SK-N-DZ (cell line): ENCODE results near the gene BORCS8. TPM values are rescaled to one million over a fixed set of nuclear protein-coding genes. Genes with fewer than 3 reads are reported as not detected.
"Not testable (repeated sequence)": the region's sequence is repeated elsewhere in the genome, so short reads cannot be mapped to it uniquely, and the experiment has no call there.

ENCODE experiments used
- DNase-seq: peaks from one replicate; pipeline ENCODE4 v3.0.0-alpha.2; 2015; ENCODE audit warnings: low spot score
- polyA plus RNA-seq, 2 experiments: library from polyadenylated mRNA; depleted of rRNA; stranded (reverse); fragments of >200 nt; gene quantifications; 2 replicates each; pipeline ENCODE4 v1.2.3, GENCODE V29; 2014

The BORCS8 gene
- 19.5 and 32.7 TPM in 2 replicates for polyA plus RNA-seq (2014; cell fraction: cytosol; rRNA removed)
- polyA plus RNA-seq (2014; cell fraction: nucleus; rRNA removed), result 22.7 and 25.5 TPM in 2 replicates

DNA sequence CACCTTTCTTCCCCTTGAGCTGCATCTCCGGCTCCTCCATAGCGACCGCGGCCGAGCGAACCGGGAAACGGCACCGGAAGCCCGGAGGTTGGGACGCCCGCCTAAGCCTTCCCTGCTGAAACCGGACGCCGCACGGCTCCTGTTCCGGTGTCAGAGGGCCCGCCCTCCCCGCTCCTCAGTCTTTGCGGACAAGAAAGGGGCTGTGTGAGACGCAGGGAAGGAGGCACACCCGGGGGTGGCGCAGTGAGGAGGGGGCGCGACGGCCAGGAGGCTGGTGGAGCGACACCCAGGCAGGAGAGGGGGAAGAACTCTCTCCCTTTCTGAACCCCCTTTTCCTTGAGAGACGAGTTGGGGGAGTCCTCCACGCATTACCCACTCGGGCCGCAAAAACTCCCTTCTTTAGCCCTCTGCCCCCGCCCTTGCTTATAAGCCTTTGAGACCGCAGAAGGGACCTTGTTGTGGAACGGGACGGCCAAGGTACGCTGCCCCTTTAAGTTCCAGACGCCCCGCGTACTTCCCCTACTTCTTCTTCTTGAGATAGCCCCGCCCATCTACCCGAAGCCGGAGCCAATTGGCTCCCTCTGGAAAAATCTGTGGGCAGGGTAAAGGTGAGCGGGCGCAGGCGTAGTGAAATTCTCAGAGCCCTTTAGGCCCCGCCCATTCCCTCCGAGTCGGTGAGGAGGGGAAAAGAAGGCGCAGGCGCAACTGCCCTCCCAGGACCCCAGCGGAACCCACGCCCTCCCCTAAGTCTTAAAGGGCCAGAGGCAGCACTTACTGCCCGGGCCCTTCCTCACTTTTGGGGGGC lies at the start of gene BORCS8, which contains the start of gene RFXANK:
Gene BORCS8, minus strand, starts transcription at position 75 of the 805 bp plus-strand sequence. Its CDS starts 35 bp downstream, at position 40.
Gene RFXANK, plus strand, starts transcription at position 181 of the 805 bp plus-strand sequence. CDS start 1,689 bp downstream, outside the sequence.
- peak; percentile 99 for DNase-seq

DNA sequence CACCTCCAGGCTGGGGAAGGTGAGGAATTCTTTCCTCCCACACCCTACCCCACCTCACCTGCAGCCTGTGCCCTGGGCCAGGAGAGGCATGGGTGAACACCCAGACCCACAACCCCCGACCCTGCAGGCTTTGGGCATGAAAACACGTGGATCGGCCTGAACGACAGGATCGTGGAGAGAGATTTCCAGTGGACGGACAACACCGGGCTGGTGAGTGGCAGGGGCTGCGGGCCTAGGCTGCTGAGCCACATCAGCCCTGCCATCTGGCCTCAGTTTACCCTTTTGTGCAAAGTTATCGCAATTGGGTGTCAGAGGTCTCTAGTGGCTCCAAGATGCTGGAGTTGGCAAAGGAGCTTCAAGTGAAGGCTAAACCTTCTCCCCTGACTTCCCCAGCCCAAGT lies 48.5 kb upstream of the BORCS8 start:
- DNase-seq, result no peak

DNA sequence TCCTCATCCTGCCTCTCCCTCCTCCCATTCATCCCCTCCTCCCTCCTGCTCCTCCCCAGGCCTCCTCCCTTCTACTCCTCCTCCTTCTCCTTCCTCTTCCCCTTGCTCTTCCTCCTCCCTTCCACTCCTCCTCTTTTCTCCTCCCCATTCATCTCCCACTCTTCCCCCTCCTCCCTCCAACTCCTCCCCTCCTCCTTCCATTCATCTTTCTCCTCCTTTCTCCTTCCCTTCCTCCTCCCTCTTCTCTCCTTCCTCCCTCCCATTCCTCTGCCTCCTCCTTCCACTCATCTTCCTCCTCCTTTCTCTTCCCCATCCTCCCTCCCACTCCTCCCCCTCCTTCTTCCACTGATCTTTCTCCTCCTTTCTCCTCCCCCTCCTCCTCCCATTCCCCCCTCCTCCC lies 47.7 kb upstream of the BORCS8 start:
- DNase-seq, result no peak

DNA sequence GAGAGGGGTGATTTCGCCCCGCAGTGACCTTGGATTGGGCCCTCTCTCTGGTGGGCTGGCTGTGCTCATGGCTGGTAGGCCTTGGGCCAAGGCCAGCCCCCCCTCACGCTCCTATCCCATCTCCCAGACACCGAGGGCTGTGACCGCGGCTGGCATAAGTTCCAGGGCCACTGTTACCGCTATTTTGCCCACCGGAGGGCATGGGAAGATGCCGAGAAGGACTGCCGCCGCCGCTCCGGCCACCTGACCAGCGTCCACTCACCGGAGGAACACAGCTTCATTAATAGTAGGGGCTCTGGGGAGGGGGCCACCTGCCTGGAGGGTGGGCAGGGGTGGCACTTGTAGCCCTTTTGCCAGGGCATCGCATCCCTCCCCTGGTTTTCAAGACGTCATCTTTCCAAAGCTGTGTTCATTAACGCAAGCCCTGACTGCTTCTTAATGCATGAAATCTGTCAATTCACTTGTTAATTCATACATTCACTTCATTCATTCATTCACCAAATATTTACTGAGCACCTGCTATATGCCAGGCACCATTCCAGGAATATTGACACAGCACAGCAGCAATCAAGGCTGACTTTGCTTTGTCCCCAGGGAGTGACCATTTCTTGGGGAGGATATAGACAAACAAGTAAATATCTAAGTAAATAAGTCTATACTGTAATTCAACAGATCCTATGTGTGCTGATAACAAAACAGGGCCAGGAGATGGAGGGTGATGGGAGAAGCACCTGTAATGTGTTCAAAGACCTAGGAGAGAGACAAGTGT lies 46.4 kb upstream of the BORCS8 start:
- DNase-seq, result no peak

DNA sequence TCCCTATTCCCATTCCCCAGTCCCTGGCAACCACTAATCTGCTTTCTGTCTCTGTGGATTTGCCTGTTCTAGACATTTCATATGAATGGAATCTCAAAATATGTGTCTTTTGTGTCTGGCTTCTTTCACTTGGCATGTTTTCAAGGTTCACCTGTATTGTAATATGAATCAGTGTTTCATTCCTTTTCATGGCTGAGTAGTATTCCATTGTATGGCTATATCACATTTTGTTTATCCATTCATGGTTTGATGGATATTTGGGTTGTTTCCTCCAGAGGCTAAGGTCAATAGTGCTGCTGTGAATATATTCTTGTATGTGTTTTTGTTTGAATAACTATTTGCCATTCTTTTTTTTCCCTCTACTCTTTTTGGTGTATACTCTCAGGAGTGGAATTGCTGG lies 44.2 kb upstream of the BORCS8 start:
- no peak for DNase-seq

DNA sequence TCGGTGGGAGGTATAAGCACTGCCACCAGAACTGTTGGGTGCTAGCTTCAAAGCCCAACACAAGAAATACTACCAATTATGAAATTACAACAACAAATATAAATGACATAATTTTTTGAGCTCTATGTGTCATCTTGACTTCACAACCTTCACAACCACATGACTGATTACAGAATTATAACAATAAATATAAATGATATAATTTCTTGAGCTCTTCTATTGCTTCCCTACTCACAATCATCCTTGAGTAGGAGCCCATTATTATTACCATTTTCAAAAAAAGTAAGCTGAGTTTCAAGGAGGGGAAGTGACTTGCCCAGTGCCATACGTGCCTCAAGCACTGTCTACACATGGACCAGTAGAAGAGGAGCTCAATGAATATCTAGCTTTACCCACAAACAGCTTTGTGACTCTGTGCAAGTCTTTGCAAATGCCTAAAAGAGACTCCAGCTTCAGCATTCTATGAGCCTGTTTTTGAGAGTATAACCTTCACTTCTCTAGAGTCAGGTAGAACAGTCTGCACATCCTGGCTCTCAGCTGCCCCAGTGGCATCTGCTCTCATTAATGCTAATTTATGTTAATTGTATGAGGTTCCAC lies 42.4 kb upstream of the BORCS8 start:
- no peak for DNase-seq

DNA sequence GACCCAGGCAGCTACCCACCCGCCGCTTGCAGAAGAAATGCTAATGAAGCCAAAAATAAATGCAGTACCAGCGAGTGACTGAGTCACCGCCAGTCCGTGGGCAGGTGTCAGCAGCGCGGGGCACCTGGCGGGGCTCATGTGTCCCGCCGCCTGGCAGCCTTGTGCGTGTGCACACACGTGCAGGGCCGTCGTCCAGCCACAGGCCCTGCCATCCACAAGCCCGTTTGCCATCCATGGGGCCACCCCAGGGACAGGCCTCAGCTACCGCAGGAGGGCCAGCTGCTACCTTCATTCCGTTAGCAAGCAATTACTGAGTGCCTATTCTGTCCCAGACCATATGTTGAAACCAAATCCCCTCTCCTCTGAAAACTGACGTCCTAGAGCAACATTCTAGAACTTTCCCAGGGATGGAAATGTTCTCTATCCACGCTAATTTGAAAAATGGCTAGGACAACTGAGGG lies 40.3 kb upstream of the BORCS8 start:
- DNase-seq, result no peak

DNA sequence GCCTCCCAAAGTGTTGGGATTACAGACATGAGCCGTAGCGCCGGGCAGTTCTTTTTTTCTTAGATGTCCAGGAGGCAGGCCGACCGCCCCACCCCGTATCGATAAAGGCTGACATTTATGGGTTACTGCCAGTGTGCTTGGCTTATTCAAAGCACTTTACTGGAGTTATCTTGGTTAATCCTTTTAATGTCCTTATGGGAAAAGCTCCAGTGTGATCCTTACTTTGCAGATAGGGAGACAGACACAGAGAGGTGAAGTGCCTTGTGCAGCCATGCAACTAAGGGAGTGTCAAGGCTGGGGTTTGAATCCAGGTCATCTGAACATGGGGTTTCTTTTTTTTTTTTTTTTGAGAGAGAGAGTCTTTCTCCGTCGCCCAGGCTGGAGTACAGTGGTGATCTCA lies 39.0 kb upstream of the BORCS8 start:
- DNase-seq, result no peak

DNA sequence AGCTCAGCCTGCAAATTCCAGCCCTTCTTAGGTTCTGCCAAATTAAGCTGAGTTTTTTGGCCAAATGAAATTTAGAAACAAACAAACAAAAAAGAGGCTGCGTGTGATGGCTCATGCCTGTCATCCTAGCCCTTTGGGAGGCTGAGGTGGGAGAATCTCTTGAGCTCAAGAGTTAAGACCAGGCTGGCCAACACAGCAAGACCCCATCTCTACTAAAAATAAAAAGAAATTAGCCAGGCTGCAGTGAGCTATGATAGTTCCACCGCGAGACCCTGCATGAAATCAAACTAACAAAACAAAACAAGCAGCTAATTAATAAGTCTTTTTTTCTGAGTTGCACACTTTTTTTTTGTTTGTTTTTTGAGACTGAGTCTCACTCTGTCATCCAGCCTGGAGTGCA lies 37.7 kb upstream of the BORCS8 start:
- DNase-seq, result no peak

DNA sequence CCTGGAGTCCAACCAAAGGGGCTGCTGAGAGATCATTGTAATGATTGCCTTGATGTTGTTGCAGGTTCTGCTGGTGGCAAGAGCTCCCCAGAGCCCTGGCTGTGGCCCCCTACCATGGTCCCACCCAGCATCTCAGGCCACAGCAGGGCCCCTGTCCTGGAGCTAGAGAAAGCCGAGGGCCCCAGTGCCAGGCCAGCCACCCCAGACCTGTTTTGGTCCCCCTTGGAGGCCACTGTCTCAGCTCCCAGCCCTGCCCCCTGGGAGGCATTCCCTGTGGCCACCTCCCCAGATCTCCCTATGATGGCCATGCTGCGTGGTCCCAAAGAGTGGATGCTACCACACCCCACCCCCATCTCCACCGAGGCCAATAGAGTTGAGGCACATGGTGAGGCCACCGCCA lies 35.3 kb upstream of the BORCS8 start:
- no peak for DNase-seq

DNA sequence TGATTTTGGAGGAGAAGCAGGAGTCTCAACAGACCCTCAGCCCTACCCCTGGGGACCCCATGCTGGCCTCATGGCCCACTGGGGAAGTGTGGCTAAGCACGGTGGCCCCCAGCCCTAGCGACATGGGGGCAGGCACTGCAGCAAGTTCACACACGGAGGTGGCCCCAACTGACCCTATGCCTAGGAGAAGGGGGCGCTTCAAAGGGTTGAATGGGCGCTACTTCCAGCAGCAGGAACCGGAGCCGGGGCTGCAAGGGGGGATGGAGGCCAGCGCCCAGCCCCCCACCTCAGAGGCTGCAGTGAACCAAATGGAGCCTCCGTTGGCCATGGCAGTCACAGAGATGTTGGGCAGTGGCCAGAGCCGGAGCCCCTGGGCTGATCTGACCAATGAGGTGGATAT lies 34.7 kb upstream of the BORCS8 start:
- no peak for DNase-seq

DNA sequence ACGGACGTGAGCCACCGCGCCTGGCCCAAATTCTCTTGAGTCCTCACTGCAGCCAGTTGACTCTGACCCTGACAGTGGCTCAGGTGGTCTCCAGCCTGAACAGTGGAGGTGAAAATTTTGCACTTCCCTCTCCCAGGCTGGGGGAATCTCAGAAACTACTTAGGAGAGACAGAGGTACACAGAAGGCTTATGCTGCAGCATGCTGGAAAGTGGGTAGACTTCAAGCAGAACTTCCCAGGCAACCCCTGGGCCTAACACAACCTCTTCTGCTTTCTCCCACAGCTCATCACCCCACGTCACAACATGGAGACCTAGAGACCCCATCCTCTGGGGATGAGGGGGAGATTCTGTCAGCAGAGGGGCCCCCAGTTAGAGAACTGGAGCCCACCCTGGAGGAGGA lies 34.3 kb upstream of the BORCS8 start:
- DNase-seq, result no peak

DNA sequence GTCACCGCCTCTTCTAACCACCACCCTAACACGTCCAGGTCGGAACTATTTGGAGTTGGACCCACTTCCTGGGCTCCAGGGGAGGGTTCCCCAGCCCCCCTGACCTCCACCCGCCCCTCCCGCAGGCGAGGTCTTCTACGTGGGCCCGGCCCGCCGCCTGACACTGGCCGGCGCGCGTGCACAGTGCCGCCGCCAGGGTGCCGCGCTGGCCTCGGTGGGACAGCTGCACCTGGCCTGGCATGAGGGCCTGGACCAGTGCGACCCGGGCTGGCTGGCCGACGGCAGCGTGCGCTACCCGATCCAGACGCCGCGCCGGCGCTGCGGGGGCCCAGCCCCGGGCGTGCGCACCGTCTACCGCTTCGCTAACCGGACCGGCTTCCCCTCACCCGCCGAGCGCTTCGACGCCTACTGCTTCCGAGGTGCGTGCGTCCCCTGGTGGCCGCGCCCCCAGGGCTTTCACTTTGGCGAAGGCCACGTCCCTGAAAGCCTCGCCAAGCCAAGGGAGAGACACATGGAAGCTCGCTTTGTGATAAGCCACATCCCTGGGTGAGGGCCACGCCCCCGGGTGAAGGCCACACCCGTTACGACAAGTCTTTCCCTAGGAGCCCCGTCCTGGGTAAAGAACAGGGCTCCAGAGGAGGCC lies 33.0 kb upstream of the BORCS8 start:
- no peak for DNase-seq

DNA sequence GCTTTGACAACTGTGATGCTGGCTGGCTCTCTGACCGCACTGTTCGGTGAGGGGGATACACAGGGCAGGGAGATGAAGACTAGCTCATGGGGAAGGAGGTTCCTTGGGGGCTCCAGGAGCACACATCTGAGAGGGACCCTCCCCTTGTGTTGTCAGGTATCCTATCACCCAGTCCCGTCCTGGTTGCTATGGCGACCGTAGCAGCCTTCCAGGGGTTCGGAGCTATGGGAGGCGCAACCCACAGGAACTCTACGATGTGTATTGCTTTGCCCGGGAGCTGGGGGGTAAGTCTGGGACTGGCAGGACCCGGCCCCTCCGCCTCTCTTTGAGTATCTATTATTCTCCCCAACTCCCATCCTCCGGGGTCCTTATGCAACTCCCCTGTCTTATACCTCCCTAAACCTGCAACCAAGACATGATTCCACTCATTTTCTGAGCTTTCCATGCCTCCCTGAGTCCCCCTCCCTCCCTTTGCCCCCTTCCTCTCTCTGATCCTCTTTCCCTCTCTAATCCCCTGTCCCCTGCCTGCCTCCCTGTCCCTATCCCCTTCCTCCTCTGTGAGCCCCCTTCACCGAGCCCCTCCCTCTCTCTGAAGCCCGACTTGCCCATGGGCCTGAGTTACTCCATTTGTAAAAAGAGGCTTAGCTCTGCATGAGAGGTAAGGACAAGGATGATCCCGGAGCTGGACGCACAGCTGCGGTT lies 32.3 kb upstream of the BORCS8 start:
- DNase-seq, result no peak

DNA sequence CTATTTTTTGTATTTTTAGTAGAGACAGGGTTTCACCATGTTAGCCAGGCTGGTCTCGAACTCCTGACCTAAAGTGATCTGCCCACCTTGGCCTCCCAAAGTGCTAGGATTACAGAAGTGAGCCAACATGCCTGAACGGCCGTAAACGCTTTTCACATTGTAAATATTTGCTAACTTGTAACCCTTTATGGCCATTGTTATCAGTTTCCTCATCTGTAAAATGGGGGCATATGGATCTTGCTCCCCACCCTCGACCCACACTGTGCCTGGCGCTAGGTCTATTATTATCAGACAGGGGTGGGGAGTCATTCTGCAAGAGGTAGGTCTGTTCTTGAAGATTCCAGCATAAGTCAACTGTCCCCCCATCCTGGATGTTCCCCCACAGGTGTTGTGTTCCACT lies 31.7 kb upstream of the BORCS8 start:
- no peak for DNase-seq

DNA sequence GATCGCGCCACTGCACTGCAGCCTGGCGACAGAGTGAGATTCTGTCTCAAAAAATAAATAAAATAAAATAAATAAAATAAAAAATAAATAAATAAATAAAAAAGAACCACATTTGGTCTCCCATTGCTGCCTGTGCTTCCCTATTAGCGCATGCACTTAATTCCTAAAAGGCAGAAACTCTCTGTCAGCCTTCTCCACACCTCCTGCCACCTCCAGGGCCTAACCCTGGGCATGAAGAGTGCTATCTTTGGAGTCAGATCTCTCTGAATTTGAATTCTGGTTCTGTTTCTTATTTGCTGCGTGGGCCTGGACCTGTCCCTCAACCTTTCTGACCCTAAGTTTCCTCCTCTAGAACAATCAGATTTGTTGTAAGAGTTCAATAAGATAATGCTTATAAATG lies 31.1 kb upstream of the BORCS8 start:
- DNase-seq, result no peak

DNA sequence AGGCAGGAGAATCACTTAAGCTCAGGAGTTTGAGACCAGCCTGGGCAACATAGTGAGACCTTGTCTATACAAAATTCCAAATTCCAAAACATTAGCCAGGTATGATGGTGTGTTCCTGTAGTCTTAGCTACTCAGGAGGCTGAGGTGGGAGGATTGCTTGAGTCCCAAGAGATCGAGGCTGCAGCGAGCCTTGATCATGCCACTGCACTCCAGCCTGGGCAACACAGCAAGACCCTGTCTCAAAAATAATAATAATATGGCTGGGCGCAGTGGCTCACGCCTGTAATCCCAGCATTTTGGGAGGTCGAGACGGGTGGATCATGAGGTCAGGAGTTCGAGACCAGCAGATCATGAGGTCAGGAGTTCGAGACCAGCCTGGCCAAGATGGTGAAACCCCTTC lies 29.0 kb upstream of the BORCS8 start:
- not testable (repeated sequence) for DNase-seq

DNA sequence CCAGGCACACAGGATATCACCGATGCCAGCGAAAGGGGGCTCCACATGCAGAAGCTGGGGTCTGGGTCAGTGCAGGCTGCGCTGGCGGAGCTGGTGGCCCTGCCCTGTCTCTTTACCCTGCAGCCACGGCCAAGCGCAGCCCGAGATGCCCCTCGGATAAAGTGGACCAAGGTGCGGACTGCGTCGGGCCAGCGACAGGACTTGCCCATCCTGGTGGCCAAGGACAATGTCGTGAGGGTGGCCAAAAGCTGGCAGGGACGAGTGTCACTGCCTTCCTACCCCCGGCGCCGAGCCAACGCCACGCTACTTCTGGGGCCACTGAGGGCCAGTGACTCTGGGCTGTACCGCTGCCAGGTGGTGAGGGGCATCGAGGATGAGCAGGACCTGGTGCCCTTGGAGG lies 27.0 kb upstream of the BORCS8 start:
- DNase-seq, result no peak

DNA sequence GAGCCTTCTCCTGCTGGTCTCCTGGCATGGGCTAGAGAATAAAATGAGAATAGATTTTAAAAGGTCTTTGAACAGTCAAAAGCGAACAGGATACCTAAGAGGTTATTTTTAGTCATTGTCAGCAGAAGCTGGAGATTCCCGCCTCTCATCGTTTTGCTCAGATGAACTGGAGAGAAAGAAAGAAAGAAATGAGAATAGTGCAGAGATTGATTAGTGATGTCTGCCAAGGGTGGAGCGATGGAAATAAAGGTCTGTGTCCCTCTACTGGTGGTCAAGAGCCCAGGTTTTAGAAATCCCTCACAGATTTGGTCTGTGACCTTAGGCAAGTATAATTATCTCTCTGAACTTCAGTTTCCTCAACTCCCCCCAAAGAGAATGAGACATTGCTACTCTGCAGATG lies 25.1 kb upstream of the BORCS8 start:
- peak; percentile 49 for DNase-seq

DNA sequence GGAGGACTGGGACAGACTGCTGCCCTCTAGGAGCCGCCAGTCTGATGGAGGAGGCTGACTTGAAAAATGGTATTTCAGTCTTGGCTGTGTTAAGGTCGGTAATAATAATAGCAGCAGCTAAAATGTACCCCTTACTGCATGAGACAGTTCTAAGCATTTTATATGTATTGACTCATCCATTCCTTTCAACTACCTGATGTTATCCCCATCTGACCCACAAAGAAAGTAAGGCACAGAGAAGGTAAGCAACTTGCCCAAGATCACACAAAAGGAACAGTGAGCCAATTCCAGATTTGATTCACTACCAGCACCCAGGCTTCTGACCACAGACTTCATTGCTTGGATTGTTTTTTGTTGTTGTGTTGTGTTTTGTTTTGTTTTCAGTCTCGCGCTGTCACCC lies 23.8 kb upstream of the BORCS8 start:
- no peak for DNase-seq

DNA sequence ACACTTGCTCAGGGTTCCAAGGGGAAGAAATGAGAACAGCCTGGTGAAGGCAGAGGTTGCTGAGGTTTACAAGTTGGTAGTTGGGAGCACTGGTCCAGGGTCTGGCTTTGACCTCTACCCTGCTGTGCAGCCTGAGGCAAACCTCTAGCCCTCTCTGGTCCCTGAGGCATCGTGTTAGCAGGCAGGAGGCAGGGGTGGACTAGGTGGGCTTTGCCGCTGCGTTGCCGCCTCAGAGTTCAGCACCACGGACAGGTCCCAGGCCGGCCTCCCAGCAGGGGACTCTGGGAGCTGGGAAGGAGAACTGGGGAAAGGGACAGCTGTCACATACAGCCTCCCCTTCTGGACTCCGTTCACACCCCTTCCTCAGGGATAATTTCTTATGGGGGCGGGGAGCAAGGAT lies 22.9 kb upstream of the BORCS8 start:
- DNase-seq, result no peak
